LHCN-M2 (cell line): ENCODE results near the gene KLF15. TPM values are rescaled to one million over a fixed set of nuclear protein-coding genes. Genes with fewer than 3 reads are reported as not detected.

Experiments used
- DNase-seq: peaks from one replicate; pipeline ENCODE4 v3.0.0-alpha.2; 2012; ENCODE audit warnings: low read depth
- total RNA-seq: library from RNA; depleted of rRNA; stranded (reverse); fragments of >200 nt; gene quantifications from 2 replicates; pipeline ENCODE4 v1.2.3, GENCODE V29; 2014

Gene KLF15
- total RNA-seq, 1 experiment from 2014 or later, result 0.11 TPM

DNA sequence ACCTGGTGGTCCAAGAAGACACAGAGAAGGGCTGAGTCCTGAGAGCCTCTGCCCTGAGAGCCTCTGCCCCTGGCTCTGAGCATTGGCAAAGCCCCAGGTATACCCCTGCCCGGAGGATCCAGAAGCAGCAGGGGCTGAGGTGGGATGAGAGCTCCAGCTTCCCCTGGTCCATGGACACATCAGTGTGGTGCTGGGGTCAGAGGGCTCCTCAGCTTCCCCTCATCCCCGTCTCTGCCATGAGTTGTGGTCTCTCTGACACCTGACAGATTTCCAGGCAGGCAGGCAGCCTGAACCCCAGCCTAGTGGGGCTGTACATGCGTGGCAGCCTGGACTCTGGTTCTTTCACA lies 3.5 kb upstream of the KLF15 start:
- no peak for DNase-seq

GRCh38 chr3:126360046-126360713 lies 3.0 kb upstream of the KLF15 start:
- no peak for DNase-seq

DNA sequence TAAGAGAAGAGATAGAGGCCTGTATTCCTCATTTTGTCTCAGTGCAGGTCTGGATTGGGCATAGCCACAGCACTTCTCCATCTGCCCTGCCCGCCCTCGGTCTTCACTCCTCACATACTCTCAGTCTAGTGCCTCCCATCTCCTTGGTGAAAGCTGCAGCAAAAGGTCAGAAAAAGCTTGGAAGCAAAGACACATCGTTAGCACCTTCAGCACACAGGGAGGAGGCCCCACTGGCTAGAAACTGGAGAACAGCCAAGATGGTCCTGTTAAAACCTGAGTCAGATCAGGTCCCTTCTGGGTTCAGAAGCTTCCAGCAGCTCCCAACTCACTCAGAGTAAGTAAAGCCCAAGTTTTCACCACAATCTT lies 1.6 kb upstream of the KLF15 start:
- DNase-seq, result no peak

DNA sequence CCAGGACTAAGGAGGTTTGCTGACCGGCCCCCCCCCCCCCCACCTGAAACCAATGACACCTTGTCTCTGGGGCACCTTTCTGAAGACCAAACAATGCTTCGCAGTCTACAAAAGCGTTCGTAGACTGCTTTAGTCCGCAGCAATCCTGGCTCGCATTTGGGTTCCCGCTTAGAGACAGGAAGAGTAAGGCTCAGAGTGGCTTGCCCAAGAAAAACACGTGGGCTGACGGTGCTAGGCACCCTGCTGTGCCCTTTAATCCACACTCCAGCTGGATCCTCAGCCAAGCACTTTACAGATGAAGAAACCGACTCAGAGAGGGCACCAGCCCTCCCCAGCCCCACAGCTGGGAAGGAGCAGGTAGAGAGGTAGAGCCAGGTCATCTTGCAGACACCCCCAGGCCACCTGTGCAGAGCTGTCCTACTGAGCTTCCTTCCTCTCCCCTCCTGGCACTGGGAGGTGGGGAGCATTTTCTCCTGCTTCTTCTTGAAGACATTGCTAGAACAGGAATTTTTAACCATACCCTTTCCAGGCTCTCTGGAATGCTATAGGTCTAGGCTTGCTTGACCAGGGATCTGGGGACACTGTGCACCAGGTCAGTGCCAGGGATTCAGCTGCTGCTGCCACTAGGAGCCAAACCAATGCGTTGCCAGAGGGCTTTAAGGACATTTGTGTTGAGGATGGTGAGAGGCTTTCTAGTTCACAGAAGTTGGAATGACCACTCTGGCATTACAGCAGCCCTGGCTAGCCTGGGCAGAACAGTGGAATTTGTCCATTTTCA lies 1.0 kb upstream of the KLF15 start:
- no peak for DNase-seq

DNA sequence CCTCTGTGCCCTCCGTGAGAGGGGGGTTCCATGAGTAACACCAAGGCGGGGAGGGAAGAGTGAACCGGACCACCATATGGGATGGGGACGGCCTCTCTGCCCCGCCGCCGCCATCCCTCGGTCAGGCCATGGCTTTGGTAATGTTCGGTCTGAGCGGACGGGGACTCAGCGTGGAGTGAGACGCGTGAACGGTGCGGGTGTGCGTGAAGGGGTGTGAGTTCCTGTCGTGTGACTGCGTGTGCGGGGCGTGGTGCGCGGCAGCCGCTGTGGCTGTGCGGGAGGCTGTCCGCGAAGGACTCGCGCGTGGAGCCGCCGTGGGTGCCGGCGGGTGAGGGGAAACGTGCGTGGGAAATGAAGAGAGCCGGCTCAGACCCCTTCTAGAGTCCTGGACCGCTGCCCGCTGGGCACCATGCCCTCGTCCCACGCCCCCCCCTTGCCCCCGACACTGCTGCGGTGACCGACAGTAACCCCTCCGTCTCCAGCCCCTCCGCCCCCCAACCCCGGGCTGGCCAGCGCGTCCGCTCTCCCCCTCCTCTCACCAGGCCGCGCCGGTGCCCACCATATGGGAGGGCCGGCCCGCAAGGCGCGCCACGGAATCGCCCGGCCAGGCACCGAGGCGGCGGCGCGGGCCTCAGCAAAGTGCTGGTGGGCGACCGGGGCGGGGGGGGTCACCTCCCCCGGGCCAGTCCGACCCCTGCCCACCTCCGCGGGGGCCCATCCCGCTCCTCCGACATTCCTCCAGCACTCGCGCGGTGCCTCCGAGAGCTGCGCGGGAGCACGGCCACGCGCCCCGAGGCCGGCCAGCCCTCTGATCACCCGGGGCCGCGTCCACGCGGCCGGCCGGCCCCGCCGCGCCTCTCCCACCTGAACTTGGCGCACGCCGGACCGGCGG lies 589 bp downstream of the KLF15 start:
- DNase-seq, result no peak

DNA sequence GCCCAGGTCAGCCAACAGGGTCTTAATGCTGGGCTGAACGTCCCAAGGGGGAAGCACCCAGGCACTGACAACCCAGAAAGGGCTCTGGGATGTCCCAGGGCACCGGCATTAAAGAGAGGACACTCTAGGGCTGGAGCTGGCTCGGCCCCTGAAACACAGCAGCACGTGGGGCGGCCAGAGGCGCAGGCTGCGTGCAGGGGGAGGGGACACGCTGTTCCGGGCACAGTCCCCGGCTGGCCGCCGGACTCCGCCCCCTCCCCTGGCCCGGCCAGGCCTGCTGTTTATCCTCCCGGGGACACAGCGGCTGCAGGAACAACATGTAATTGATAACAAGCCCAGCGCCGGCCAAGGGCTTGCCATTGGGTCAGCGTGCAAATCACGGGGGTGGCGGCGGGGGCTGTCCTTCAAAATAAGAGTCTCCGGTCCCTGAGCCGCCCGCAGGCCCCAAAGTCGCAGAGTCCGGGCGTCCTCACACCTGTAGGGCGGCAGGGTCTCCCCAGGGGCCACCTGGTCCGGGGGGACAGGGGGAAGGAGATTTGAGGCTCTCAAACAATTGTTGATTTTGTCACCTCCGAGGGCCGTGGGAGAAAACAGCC lies 1.3 kb downstream of the KLF15 start:
- DNase-seq, result peak; percentile 29

DNA sequence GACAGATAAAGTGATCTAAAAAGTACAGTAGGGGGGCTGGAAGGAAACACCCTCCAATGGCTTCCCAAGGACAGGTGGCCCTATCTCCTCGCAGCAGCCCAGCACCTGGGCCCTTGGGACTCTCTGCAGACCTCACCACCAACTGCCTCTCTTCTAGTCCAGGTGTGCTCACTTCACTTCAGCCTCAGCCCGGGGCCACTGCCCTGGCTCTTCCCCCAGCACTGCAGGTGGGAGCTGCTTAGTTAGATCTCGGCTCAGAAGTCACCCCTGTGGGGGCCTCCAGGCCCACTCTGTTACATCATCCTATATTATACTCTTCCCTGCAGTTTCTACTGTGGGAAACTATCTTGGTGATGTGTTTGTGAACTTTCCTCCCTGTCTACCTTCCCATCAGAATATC lies 2.0 kb downstream of the KLF15 start:
- no peak for DNase-seq

- DNase-seq, result no peak
Observed at GRCh38 chr3:126354776-126355175, 2.4 kb downstream of the KLF15 start.

GRCh38 chr3:126353694-126354321 lies 3.4 kb downstream of the KLF15 start:
- no peak for DNase-seq

GRCh38 chr3:126352476-126353454 lies 4.4 kb downstream of the KLF15 start:
- DNase-seq, result peak; percentile 6

GRCh38 chr3:126351771-126352475 lies 5.3 kb downstream of the KLF15 start:
- DNase-seq, result no peak

GRCh38 chr3:126351086-126351770 lies 6.0 kb downstream of the KLF15 start:
- DNase-seq, result no peak

GRCh38 chr3:126350502-126351085 lies 6.6 kb downstream of the KLF15 start:
- no peak for DNase-seq

GRCh38 chr3:126349611-126350501 lies 7.4 kb downstream of the KLF15 start:
- DNase-seq, result no peak

DNA sequence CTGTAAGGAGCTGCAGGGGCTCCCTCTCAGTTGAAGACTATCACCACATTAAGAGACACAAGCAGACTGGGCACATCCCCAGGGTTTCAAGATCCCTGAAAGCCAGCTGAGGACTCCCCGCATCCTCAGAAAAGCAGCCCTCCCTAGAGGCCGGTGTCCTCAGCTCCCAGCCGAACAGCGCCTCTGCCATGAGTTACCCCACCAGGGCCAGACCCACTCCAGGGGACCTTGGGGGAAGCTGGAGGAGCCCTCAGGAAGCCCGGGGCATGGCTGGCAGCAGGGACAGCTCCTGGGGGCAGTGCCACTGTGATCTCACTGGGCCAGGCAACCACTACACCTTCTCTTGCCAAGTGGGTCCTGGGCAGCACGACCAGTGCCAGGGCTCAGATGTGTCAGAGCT lies 8.1 kb downstream of the KLF15 start:
- DNase-seq, result no peak

GRCh38 chr3:126348308-126348920 lies 8.8 kb downstream of the KLF15 start:
- no peak for DNase-seq

- no peak for DNase-seq
Observed at GRCh38 chr3:126347543-126348161, 9.6 kb downstream of the KLF15 start.
